ENCODE data around the gene LRRC45. TPM values are rescaled to one million over a fixed set of nuclear protein-coding genes. Genes with fewer than 3 reads are reported as not detected.

The LRRC45 gene
- total RNA-seq, 2 experiments from 2014 or later, result 41.2 to 52.0 TPM

GRCh38 chr17:82054351-82055022, 31.4 kb downstream of the LRRC45 start:
- DNase-seq (ENCODE audit: low spot score), result no peak
- Histone ChIP-seq H3K36me3 (ENCODE audit: insufficient read depth, low read length) (peaks cover 62% of the 10 kb centered on the region), H3K4me1 (ENCODE audit: insufficient read depth, low read length, poor library complexity, severe bottlenecking) (peaks cover 21% of the 10 kb centered on the region), H3K4me2 (ENCODE audit: low read length) (no peak overlapping the region), H3K79me2 (ENCODE audit: insufficient read depth, low read depth, low read length) (peaks cover 8% of the 10 kb centered on the region; the same call in 1 of the 2 replicates), H2AFZ (ENCODE audit: low read length) (no peak overlapping the region), H3K27ac (ENCODE audit: low read depth, low read length, poor library complexity, severe bottlenecking) (no peak overlapping the region), H3K9me2 (ENCODE audit: insufficient read depth, low read length) (no peaks in the 10 kb centered on the region), H3K4me3 (ENCODE audit: low read depth, low read length, poor library complexity, severe bottlenecking) (no peak overlapping the region), H3K9me3 (ENCODE audit: low read length) (no peaks in the 10 kb centered on the region), H4K20me1 (ENCODE audit: insufficient read depth, low read length) (no peaks in the 10 kb centered on the region)
- POLR2A ChIA-PET, result interaction anchor here (0.6 to 0.9 kb wide), 2 partner anchors 17 to 400 kb away, joined by 3 to 4 read pairs; partner anchors contain the start of gene DCXR
- CTCF ChIA-PET (ENCODE audit: unreplicated experiment), result no interaction called here
- no TSS peak for BruUV-seq (replicated peaks)
- TF ChIP-seq EZH2phosphoT487 (IDR thresholded peaks at IDR 0.05; ENCODE audit: borderline replicate concordance, low read depth, low read length) (no peak), CTCF (conservative IDR thresholded peaks at IDR 0.05; ENCODE audit: low read length) (no peak)
- intact Hi-C loops (cut with micrococcal nuclease; ENCODE audit: unreplicated experiment), result no loop called here

- no peaks in the 10 kb centered on the region for H3K9me2 ChIP-seq (ENCODE audit: insufficient read depth, low read length)
- peaks cover 70% of the 10 kb centered on the region for H3K36me3 ChIP-seq (ENCODE audit: insufficient read depth, low read length)
- no peak overlapping the region for H3K4me3 ChIP-seq (ENCODE audit: low read depth, low read length, poor library complexity, severe bottlenecking)
- H3K4me1 ChIP-seq (ENCODE audit: insufficient read depth, low read length, poor library complexity, severe bottlenecking), result peaks cover 17% of the 10 kb centered on the region
- H3K79me2 ChIP-seq (ENCODE audit: insufficient read depth, low read depth, low read length), result peaks cover 8% of the 10 kb centered on the region; the same call in 1 of the 2 replicates
- intact Hi-C loops (cut with micrococcal nuclease; ENCODE audit: unreplicated experiment), result no loop called here
- DNase-seq (ENCODE audit: low spot score), result no peak
- CTCF ChIA-PET (ENCODE audit: unreplicated experiment), result no interaction called here
- POLR2A ChIA-PET, result no interaction called here
- no peak overlapping the region for H3K27ac ChIP-seq (ENCODE audit: low read depth, low read length, poor library complexity, severe bottlenecking)
- no peaks in the 10 kb centered on the region for H4K20me1 ChIP-seq (ENCODE audit: insufficient read depth, low read length)
- H3K4me2 ChIP-seq (ENCODE audit: low read length), result no peak overlapping the region
- TF ChIP-seq EZH2phosphoT487 (IDR thresholded peaks at IDR 0.05; ENCODE audit: borderline replicate concordance, low read depth, low read length), result no peak
- no peak for TF ChIP-seq CTCF (conservative IDR thresholded peaks at IDR 0.05; ENCODE audit: low read length)
- BruUV-seq (replicated peaks), result no TSS peak
- H3K9me3 ChIP-seq (ENCODE audit: low read length), result no peaks in the 10 kb centered on the region
- no peak overlapping the region for H2AFZ ChIP-seq (ENCODE audit: low read length)
Measured at GRCh38 chr17:82055023-82055964, 32.2 kb downstream of the LRRC45 start.
